Skin epidermis (tissue), 12 donors: ENCODE results near the gene UBE2J2.
"Not testable (repeated sequence)": the region's sequence is repeated elsewhere in the genome, so short reads cannot be mapped to it uniquely, and the experiment has no call there.

Source experiments
- H3K27ac ChIP-seq, 21 experiments: fragments of 200-600 bp; sonication (generic) in 11 of 21; one replicate each; pipeline ENCODE4 v1.5.0; 2020; ENCODE audit warnings: mild to moderate bottlenecking in 3 of 21, inconsistent platforms in 2 of 21, moderate library complexity in 2 of 21
- H3K4me3 ChIP-seq, 7 experiments: fragments of 200-600 bp; sonication (generic) in 2 of 7; one replicate each; pipeline ENCODE4 v1.5.0; 2020; ENCODE audit warnings: inconsistent platforms in 2 of 7, mild to moderate bottlenecking in 2 of 7, moderate library complexity in 1 of 7

The UBE2J2 gene

DNA sequence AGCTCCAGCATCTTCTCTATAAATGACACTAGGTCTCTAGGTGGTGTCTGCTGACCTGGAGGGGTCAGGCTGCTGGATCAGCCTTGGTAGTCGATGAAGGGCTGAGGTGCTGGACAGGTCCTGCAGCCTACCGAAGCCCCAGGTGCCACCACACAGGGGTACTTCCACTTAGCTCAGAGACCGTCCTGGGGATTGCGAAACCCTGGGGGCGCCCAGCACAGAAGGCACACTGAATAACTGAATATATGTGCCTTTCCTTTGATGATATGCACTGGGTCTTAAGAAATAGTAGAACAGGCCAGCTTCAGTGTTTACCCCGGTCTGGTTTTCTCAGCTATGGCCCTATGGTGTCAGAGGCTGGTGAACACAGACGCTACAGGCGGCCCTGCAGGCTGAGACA lies 10.9 kb downstream of the UBE2J2 start:
- Histone ChIP-seq H3K4me3 (no peak overlapping the region), H3K27ac (no peak overlapping the region)

DNA sequence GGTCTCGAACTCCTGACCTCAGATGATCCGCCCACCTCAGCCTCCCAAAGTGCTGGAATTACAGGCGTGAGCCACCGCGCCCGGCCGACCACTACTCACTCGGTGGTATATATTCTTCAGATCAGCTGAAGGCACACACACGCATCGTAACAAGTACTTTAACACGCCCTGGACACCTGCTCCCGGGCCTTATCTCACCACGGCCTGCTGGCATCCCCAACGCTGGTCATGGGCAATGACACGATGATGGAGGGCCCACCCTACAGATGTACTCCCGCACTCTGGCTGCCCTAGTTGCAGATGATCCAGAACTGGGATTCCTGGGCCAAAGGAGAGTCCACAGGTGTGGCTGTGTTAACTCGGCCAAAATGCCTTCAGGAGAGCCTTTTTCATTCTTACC lies 11.6 kb downstream of the UBE2J2 start:
- no peak overlapping the region for H3K4me3 ChIP-seq
- no peak overlapping the region for H3K27ac ChIP-seq

DNA sequence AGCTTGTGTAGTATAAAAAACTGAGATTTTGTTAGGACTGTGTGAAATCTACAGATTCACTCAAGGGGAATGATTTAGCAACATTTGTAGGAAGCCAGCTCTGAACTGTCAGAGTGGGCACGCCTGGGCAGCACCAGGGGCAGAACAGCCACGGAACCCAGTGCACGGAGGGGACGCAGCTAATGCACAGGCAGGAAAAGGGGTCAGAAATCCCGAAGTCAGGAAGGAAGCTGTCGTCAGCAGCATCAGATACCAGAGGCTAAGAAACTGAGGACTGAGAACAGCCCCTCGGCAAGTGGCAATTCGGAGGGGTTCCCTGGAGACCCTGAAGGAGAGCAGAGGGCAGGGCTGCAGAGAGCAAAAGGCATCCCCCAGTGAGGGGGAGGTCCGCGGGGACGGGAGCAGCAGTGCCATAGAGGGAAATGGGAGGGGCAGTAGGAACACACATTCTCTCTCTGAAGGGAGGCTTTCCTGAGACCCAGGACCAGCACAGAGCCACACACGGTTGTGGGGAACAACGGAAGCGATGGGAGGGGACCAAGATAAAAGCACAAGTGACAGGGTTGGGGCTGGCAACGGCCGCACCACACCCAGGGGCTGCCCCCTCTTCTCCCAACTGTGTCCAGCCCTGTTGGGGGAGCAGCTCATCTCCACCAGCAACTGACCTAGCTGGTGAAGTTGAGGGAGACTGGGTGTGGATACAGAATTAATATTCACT lies 12.7 kb downstream of the UBE2J2 start:
- H3K4me3 ChIP-seq = no peak overlapping the region
- peak overlapping the region in 1 of 21 experiments; percentile 46 for H3K27ac ChIP-seq

DNA sequence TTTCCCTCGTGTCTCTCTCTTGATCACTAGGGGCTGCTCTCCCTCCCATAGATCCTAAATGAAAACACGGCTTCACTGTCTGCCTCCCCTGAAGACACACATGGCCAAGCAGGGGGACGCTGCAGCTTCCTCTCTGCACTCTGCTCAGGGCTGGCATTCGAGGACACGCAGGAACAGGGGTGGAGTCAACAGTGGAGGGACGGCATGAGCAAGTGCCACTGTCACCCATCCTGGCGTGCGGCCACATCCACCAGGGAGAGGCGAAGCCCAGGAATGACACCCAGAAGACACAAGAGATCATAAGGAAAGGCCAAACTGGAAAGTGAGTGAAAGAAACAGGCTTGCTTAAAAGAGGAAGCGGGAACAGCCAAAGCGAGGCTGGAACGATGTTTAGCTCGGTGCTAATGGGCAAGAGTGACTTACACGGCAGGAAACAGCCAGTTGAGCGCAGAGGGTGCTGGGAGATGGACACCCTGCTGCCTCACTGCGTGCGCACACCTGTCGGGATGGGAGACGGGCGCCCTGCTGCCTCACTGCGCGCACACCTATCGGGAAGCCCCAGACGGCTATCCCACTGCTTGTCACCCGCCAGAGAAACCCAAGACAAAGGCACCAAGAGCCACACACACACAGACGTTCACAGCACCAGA lies 13.6 kb downstream of the UBE2J2 start:
- Histone ChIP-seq H3K27ac (peak overlapping the region in 1 of 21 experiments; percentile 46), H3K4me3 (no peak overlapping the region)

DNA sequence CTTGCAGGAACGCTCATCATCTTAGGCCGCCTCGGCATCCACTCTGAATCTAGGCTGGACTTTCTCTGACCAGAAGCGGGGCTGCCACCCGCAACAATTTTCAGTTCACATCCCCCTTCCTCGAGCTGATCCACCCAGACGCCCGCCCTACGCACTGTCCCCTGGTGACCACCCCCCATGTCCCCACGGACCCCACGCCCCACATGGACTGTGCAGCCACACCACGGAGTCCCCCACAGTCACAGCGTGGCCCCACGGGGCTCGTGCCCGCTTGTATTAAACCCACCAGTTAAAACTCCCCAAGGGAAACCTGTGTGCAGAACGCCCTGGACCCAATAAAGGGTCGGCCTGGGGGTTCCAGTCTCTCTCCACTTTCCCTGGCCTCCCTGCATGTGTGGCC lies 14.1 kb downstream of the UBE2J2 start:
- no peak overlapping the region for H3K4me3 ChIP-seq

DNA sequence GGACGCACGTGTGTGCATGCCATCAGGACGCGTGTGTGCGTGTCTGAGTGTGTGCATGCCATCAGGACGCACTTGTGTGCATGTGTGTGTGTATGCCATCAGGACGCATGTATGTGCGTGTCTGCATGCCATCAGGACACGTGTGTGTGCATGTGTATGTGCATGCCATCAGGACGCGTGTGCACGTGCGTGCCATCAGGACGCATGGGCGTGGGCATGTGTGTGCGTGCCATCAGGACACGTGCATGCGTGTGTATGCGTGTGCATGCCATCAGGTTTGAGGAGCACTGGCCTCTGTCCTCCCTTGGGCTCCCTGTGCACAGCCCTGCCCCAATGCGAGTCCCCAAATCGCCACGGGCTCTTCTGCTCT lies 14.6 kb downstream of the UBE2J2 start:
- Histone ChIP-seq H3K4me3 (no peak overlapping the region), H3K27ac (no peak overlapping the region)

More for the DNA sequence above, 14.1 kb downstream of the UBE2J2 start:
- H3K27ac ChIP-seq = no peak overlapping the region

DNA sequence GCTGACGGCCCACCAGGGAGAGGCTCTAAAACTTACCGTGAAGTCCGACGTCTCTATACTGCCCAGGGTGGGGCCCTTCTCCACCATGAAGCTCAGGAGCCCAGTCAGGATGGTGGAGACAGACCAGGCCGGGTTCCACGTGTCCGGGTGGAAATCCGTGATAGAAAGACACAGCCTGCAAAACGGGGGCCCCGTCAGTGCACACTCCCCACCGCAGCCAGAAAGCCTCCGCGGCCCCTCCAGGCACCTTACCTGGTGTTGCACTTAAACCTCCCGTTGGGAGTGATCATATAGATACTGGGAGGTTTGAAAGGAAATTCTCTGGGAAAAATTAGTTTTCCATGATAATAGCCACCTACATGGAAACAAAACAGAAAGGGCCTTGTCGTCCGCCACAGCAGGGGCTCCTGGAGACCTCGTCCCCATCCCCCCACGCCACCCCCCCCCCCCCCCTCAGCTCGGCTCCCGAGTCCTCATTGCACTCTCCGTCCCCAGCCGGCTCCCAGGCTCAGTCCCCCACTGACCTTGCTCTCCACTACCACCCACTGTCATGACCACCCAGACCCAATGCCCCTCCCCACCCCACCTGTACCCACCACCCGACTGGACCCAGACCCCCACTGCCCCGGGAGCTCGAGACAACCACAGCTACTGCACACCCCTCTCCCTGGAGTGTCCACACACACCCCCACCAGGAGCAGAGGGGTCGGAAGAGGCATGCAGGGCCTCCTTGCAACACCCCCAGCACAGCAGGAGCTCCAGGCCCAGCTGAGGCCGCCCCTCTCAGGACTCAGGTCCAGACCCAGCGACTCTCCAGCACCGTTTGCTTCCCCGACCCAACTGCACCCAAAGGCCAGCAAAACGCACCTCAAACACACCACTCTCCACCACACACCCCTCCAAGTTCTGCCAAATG lies 16.4 kb downstream of the UBE2J2 start:
- Histone ChIP-seq H3K4me3 (no peak overlapping the region), H3K27ac (no peak overlapping the region)

DNA sequence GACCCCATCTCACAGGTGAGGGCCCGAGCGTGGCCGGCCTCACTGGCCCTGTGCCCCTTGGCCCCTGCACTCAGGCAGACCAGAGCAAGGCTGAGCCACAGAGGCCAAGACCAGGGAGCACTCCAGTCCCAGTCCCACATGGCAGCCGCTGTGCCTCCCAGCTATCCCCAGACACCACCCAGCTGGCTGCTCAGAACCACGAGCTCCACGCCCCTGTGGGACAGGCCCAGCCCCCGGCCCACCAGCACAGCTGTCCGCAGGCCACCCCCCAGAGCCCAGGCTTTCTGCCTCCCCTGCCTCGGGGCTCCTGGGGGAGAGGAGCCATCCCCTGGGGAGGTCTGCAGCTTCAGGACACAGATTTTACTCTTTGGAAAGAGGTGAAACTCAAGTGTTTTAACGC lies 18.0 kb downstream of the UBE2J2 start:
- no peak overlapping the region for H3K27ac ChIP-seq
- H3K4me3 ChIP-seq = no peak overlapping the region

DNA sequence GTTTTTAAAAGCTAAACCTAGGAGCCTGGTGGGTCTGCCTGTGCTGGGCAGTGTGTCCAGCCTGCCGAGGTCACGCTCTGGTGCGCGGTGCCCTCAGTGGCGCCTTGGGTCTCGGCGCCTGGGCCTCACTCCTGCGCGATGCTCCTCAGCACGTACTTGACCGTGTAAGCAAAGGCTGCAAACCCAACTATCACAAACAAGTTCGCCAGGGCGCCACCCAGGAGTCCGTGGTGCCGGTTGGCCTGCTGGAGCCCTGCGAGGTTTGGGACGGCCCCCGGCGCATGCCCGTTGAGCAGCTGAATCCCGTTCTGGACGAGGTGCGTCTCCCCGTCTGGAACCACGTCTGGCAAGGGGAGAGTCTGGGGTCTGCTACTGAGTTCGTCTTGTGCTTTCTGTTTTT lies 18.6 kb downstream of the UBE2J2 start:
- no peak overlapping the region for H3K4me3 ChIP-seq
- no peak overlapping the region for H3K27ac ChIP-seq

DNA sequence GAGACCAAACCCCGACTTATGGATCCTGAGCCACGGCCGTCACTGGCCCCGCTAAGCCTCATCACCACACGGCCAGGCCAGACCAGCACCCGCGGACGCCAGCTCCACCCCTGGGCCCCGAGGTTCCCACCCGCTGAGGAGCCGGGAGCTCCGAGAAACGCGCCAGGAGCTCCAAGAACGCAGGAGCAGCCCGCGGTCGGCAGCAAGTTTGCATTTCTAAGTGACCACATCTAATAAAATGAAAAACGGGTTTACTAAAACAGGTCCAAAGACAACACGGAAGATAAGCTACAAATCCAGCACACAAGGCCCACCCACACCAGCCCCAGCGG lies 19.0 kb downstream of the UBE2J2 start:
- Histone ChIP-seq H3K4me3 (no peak overlapping the region), H3K27ac (no peak overlapping the region)

DNA sequence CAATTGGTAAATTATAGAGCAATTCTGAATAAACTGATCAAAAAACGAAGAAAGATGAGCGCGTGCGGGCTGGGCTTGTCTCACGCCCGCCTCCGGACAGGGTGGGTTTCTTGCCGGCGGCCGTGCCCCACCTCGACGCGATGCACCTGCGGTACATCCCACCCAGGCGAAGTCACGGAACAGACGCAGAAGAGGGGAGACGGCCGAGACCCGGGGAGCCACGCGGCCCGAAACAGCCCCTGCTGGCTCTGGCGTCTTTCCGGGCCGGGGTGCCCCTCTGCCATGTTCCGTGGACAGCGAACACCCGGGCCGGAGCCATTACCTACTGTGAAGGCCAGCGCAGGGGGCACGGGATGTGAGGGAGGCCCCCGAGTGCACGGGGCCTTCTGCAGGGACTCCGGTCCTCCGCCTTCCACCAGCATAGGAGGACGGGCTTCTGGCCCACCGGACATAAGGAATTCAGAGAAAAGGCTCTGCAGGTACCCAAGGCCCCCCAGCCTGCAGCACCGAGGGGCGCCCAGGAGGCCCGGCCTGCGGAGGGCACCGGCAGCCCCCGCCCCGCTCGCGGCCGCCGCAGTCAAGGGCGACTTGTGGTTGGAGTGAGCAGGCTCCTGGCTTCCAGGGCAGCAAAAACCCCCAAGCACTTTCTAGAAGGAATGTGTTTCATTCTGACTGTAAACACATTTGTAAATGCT lies 19.5 kb downstream of the UBE2J2 start:
- no peak overlapping the region for H3K27ac ChIP-seq
- no peak overlapping the region for H3K4me3 ChIP-seq

DNA sequence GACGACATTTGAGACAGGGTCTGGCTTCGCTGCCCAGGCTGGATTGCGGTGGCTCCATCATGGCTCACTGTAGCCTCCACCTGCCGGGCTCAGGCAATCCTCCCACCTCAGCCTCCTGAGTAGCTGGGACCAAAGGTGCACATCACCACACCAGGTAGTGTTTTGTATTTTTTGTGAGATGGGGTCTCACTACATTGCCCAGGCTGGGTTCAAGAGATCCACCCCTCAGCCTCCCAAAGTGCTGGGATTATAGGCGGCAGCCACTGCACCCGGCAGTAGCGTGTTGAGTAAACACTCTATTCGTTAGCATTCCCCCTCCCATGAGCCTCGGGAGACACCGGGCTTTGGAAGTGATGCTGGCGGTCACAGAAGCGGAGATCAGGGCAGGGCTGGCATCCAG lies 20.3 kb downstream of the UBE2J2 start:
- H3K4me3 ChIP-seq = no peak overlapping the region
- no peak overlapping the region for H3K27ac ChIP-seq

DNA sequence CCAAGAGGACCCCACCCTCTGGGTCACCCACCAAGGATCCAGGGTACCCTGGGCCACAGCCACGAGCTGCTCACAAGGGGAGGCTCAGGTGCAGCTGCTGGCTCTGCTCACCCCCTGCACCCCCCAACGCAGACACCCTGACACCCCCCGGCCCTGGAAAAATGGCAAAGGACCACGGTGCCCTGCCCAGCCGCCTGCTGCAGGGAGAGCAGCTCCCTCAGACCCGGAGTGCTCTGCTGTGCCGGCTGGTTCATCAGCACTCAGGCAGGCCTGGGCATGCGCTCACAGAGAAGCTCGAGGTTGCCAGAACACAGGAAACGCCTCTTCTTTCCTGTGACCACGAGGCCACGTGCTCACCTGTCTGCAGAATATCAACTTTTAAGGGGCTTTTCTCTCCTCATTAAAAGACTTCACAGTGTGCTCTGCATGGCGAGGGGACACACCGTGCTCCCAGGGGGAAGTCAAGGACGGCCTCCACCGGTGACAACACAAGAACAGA lies 22.8 kb downstream of the UBE2J2 start:
- Histone ChIP-seq H3K27ac (peak overlapping the region in 12 of 21 experiments; percentile 12 to 86 (median 58)), H3K4me3 (no peak overlapping the region)

DNA sequence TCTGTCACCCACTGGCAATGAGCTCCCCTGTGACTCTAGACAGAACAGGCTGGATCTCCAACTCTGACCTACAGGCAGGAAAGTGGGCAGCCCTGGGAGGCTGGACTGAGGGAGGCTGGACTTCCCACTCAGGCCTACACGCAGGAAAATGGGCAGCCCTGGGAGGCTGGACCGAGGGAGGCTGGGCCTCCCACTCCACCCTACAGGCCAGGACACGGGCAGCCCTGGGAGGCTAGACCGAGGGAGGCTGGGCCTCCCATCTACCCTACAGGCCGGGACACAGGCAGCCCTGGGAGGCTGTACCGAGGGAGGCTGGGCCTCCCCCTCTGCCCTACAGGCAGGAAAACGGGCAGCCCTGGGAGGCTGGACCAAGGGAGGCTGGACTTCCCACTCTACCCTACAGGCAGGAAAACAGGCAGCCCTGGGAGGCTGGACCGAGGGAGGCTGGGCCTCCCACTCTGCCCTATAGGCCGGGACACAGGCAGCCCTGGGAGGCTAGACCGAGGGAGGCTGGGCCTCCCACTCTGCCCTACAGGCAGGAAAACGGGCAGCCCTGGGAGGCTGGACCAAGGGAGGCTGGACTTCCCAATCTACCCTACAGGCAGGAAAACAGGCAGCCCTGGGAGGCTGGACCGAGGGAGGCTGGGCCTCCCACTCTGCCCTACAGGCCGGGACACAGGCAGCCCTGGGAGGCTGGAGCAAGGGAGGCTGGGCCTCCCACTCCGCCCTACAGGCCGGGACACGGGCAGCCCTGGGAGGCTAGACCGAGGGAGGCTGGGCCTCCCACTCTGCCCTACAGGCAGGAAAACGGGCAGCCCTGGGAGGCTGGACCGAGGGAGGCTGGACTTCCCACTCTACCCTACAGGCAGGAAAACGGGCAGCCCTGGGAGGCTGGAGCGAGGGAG lies 25.4 kb downstream of the UBE2J2 start:
- H3K4me3 ChIP-seq, H3K27ac ChIP-seq: not testable (repeated sequence)

DNA sequence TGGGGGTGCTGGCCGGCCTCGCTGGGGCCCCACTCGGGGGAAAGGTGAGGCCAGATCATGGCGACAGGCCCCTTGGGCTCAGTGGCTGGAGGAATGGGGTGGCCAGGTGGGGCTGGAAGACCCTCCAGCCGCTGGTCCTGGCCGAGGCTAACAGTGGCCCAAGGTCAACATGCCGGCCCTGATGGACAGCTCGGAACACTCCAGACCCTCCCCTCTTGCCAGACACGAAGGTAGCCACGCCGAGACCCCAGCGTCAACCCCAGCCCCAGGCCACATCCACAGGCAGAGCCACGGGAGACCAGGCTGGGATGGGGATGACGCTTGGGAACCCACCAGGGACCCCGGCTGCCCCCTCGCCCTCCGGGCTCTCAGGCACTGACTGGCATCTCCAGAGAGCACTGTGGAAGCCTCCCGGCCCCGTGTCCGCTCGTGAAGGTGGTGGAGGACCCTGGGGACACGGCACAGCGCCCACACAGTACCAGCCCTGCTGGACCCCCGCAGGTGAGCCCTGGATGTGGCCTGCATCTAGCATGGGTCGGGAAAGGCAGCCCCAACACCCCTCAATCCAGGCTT lies 26.2 kb downstream of the UBE2J2 start:
- no peak overlapping the region for H3K4me3 ChIP-seq
- H3K27ac ChIP-seq = peak overlapping the region in 1 of 21 experiments; percentile 32

DNA sequence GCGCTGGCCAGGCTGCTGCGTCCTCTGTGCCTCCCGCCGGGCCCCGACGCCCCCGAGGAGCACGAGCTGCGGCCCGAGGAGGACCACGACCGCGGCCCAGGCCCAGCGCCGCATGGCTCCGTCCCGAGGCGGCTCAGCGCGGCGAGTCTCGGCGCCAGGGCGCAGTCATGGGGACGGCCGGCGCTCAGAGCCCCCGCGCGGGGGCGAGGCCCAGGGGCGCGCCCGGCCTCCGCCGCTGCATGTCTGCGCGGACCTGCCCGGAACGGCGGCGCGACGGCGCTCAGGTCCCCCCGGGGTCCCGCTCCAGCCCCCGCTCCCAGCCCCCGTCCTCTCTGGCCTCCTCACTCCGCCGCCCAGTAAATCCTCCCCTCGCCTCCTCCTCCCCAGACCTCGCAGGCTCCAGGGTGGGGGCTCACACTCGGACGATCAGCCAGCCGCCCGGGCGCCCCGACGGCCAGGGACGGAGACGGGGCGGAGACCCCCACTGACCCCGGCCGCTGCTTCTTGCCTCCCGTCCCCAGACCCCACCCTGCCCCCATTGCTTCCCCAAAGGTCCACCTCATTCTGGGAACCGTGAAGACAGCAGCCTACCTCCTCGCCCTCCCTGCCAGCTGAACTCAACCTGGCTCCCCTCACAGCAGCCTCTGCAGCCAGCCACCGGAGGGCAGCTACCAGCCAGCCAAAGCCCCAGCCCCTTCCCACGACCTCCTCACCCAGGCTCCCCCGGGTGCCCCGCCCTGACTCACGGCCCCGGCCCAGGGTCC lies 26.9 kb downstream of the UBE2J2 start, which contains the start of gene C1QTNF12:
TSS of gene C1QTNF12 (minus strand) at position 146 of the 764 bp plus-strand sequence. CDS start at position 114, 32 bp downstream.
- peak within 1 kb of the TSS in 5 of 21 experiments; percentile 8 to 65 (median 51) for H3K27ac ChIP-seq
- H3K4me3 ChIP-seq = peak within 1 kb of the TSS in 2 of 7 experiments; percentile 12 to 34

DNA sequence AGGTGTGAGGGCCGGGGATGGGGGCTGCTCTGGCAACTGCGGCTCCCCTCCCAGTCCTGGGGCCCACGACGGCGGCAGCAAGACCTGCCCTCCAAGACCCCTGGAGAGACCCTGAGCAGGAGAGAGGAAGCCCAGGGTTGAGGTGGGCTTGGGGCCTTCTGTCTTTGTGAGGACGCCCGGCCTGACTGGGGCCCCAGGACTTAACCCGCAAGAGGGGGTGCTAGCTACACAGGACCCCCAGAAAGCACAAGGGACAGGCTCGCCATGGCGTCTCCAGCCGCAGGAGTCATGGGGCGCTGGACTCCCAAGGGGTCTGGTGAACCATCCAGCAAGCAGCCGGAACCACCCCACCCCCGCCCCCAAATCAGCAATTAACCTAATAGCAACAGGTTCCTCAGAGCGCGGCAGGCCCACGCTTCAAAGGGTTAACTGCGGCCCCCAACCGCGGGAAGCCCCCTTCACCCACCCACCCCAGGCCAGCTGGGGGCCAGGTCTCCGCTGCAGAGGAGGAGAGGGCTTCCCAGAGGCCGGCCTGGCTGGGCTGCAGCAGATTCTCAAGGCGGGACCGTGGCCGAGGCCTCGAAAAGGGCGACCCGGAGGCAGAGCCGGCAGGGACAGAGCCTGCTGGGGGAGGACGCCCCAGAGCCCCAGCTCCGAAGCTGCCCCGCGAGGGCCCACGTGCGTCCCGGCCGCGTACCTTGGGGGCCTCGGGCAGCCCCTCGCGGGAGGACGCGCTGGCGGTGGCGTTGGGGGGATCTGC lies 27.7 kb downstream of the UBE2J2 start:
- peak overlapping the region in 2 of 7 experiments; percentile 12 to 34 for H3K4me3 ChIP-seq
- peak overlapping the region in 5 of 21 experiments; percentile 8 to 65 (median 51) for H3K27ac ChIP-seq
